ENCODE results near the gene IFNB1.

DNA sequence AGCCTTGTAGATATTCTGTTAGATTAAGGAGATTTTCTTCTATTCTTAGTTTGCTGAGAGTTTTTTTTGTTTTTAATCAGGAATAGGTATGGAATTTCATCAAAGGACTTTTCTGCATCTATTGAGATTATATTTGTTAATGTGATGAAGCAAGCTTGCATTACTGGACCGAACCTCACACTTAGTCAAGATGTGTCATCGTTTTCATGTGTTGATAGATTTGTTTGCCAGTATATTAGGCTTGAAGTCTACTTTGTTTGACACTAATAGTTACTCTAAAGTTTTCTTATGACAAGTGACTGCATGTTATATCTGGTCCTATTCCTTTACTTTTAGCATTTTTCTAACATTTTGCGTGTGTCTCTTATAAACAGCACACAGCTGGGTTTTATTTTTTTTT is 33.9 kb downstream of the IFNB1 start:
- TF ChIP-seq, protein P1, sequence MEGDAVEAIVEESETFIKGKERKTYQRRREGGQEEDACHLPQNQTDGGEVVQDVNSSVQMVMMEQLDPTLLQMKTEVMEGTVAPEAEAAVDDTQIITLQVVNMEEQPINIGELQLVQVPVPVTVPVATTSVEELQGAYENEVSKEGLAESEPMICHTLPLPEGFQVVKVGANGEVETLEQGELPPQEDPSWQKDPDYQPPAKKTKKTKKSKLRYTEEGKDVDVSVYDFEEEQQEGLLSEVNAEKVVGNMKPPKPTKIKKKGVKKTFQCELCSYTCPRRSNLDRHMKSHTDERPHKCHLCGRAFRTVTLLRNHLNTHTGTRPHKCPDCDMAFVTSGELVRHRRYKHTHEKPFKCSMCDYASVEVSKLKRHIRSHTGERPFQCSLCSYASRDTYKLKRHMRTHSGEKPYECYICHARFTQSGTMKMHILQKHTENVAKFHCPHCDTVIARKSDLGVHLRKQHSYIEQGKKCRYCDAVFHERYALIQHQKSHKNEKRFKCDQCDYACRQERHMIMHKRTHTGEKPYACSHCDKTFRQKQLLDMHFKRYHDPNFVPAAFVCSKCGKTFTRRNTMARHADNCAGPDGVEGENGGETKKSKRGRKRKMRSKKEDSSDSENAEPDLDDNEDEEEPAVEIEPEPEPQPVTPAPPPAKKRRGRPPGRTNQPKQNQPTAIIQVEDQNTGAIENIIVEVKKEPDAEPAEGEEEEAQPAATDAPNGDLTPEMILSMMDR (IDR thresholded peaks at IDR 0.05), result no peak
- TF ChIP-seq POLR2A (IDR thresholded peaks at IDR 0.05) (no peak), POLR2AphosphoS5 (IDR thresholded peaks at IDR 0.05) (no peak)

Data from gastroesophageal sphincter (tissue), 3 donors.